Activated CD4-positive, alpha-beta memory T cell treated with anti-CD3 and anti-CD28 coated beads for 36 hours (primary cell): ENCODE results near the gene GPR18. TPM values are rescaled to one million over a fixed set of nuclear protein-coding genes. Genes with fewer than 3 reads are reported as not detected.

ENCODE experiments used
- CTCF ChIA-PET: fragments of 350-600 bp; sonication (Branson Sonifier 250); formaldehyde crosslinking; loops from one replicate; lab custom pipeline; 2021; ENCODE audit warnings: antibody characterized with exemption, inconsistent platforms; lab: Charles Lee
- POLR2A ChIA-PET: fragments of 350-600 bp; sonication (Branson Sonifier 250); formaldehyde crosslinking; loops from one replicate; lab custom pipeline; 2021; ENCODE audit warnings: antibody characterized with exemption; lab: Charles Lee
- DNase-seq: peaks from one replicate; pipeline ENCODE4 v3.0.0-alpha.2; 2020
- H3K27ac Mint-ChIP-seq: one replicate; pipeline ENCODE4 v1.8.0; 2021; ENCODE audit warnings: mixed read lengths
- H3K27me3 Mint-ChIP-seq: one replicate; pipeline ENCODE4 v1.8.0; 2021; ENCODE audit warnings: mixed read lengths
- H3K36me3 Mint-ChIP-seq: one replicate; pipeline ENCODE4 v1.8.0; 2021; ENCODE audit warnings: mixed read lengths
- H3K4me1 Mint-ChIP-seq: one replicate; pipeline ENCODE4 v1.8.0; 2021; ENCODE audit warnings: low read depth, mixed read lengths
- H3K4me3 Mint-ChIP-seq: one replicate; pipeline ENCODE4 v1.8.0; 2021; ENCODE audit warnings: mild to moderate bottlenecking, mixed read lengths
- H3K9me3 Mint-ChIP-seq: one replicate; pipeline ENCODE4 v1.8.0; 2021; ENCODE audit warnings: mixed read lengths
- intact Hi-C: fragments of 100-400 bp; cut with micrococcal nuclease; formaldehyde crosslinking; loops from one replicate; pipeline ENCODE4 v1.15.1; 2023
- total RNA-seq, 2 experiments: library from RNA; stranded (reverse); gene quantifications; one replicate each; pipeline ENCODE4 v1.2.3, GENCODE V29; 2021

Gene GPR18
- total RNA-seq, 2 experiments from 2014 or later: 2.4 to 2.8 TPM

DNA sequence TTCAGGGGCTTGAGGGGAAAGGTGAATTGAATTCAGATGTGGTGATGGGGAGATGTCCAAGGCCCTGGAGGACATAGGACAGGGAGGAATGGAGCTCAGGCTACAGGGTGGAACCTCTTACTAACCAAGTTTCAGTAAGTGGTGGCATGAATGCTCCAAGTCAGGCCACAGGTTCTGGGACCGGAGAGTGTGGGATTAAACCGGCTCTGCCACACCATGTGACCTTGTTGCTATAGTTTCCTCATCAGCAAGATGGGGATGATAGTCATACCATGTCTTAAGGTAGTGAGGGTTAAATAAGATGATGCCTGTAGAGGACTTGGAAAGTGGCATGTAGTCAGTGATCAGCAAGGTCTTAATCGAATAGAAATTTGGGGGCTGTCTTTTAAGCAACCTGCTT lies 32.7 kb upstream of the GPR18 start:
- peak; percentile 76 for DNase-seq
- H3K4me3 Mint-ChIP-seq: peak overlapping the region; percentile 20
- H3K9me3 Mint-ChIP-seq: no peaks in the 10 kb centered on the region
- POLR2A ChIA-PET: interaction anchor here (1.0 to 3.8 kb wide), 2 partner anchors 10 to 14 kb away, joined by 3 to 18 read pairs; no protein-coding TSS in a partner anchor
- intact Hi-C loops: no loop called here
- peaks cover 88% of the 10 kb centered on the region for H3K4me1 Mint-ChIP-seq
- CTCF ChIA-PET: interaction anchor here (1.2 kb wide), 1 partner anchor 21 kb away, joined by 3 read pairs; no protein-coding TSS in a partner anchor
- no peaks in the 10 kb centered on the region for H3K27me3 Mint-ChIP-seq
- H3K36me3 Mint-ChIP-seq: peaks cover 37% of the 10 kb centered on the region
- peak overlapping the region; percentile 87 for H3K27ac Mint-ChIP-seq

DNA sequence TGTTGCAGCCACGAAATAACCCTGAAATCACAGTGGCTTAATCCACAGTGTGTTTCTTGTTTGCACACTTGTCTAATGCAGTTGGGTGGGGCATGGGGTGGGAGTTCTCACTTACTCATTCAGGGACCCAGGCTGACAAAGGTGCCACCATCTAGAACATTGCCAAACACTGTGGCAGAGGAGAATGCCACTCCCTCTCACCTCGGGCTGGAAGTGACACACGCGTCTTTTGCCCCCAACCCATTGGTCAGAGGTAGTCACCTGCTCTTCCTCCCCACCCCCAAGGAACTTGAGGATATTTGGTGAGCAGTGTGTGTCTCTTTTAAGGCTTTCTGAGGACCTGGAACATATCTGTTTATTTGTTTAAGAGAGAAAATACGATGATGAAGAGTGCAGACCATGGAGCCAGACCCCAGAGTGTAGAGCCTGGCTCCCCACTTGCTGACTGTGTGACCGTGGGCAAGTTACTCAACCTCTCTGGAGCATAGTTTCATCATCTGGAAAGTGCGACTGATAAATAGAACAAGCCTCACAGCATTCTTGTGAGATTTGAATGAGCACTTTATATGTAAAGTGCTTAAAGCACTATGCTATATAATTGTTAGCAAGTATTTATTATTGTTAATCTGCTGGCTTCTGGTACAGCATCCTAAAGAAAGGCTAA lies 31.6 kb upstream of the GPR18 start:
- ChIA-PET POLR2A (interaction anchor here (1.8 to 3.8 kb wide), 2 partner anchors 10 to 15 kb away, joined by 4 to 18 read pairs; no protein-coding TSS in a partner anchor), CTCF (interaction anchor here (0.7 to 2.5 kb wide), 4 partner anchors 8 to 147 kb away, joined by 3 to 10 read pairs (median 6); no protein-coding TSS in a partner anchor)
- Mint-ChIP-seq H3K27ac (peak overlapping the region; percentile 87), H3K4me3 (peak overlapping the region; percentile 40), H3K27me3 (no peaks in the 10 kb centered on the region), H3K9me3 (no peaks in the 10 kb centered on the region), H3K36me3 (peaks cover 27% of the 10 kb centered on the region), H3K4me1 (peaks cover 87% of the 10 kb centered on the region)
- DNase-seq: peak; percentile 85
- intact Hi-C loops: loop anchor here (2.0 kb wide), 4 partner anchors 15 to 71 kb away; partner anchors contain the start of gene GPR183

DNA sequence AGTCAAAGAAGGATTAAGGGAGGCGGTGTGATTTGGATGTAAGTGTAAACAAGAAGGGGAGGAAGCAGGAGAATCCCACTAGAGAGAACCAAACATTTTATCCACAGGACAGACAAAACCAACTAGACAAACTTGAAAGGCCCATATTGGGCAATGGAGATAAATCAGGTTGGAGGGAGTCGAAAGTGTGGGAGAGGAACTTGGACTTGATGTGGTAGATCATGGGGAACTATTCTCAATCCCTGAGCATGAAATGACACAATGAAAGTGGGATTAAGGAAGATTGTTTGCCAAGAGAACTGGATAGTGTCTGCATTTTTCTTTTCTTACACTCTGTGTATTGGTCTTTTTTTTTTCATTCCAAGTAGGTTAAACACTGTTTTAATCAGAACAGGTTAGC lies 31.1 kb upstream of the GPR18 start:
- no peak for DNase-seq
- H3K27ac Mint-ChIP-seq: peak overlapping the region; percentile 87
- H3K36me3 Mint-ChIP-seq: peaks cover 26% of the 10 kb centered on the region
- H3K27me3 Mint-ChIP-seq: no peaks in the 10 kb centered on the region
- H3K9me3 Mint-ChIP-seq: no peaks in the 10 kb centered on the region
- CTCF ChIA-PET: interaction anchor here (0.7 to 2.5 kb wide), 6 partner anchors 9 to 147 kb away, joined by 3 to 13 read pairs (median 8); no protein-coding TSS in a partner anchor
- intact Hi-C loops: loop anchor here (2.0 kb wide), 4 partner anchors 14 to 70 kb away; partner anchors contain the start of gene GPR183
- peaks cover 91% of the 10 kb centered on the region for H3K4me1 Mint-ChIP-seq
- POLR2A ChIA-PET: interaction anchor here (1.1 to 3.8 kb wide), 6 partner anchors 9 to 64 kb away, joined by 3 to 18 read pairs (median 5); no protein-coding TSS in a partner anchor
- peak overlapping the region; percentile 27 for H3K4me3 Mint-ChIP-seq

- H3K9me3 Mint-ChIP-seq: no peaks in the 10 kb centered on the region
- ChIA-PET CTCF (interaction anchor here (0.8 to 2.5 kb wide), 7 partner anchors 10 to 148 kb away, joined by 3 to 13 read pairs (median 7); no protein-coding TSS in a partner anchor), POLR2A (interaction anchor here (1.0 to 3.8 kb wide), 12 partner anchors 8 to 88 kb away, joined by 3 to 18 read pairs (median 4); partner anchors contain the start of genes GPR183 and UBAC2)
- H3K36me3 Mint-ChIP-seq: peaks cover 15% of the 10 kb centered on the region
- intact Hi-C loops: loop anchor here (1.0 to 2.0 kb wide), 8 partner anchors 8 to 69 kb away; partner anchors contain the start of gene GPR183
- peak; percentile 87 for DNase-seq
- H3K4me1 Mint-ChIP-seq: peaks cover 85% of the 10 kb centered on the region
- no peaks in the 10 kb centered on the region for H3K27me3 Mint-ChIP-seq
- no peak overlapping the region for H3K4me3 Mint-ChIP-seq
- peak overlapping the region; percentile 80 for H3K27ac Mint-ChIP-seq
Observed at GRCh38 chr13:99288089-99288488, 29.9 kb upstream of the GPR18 start.

DNA sequence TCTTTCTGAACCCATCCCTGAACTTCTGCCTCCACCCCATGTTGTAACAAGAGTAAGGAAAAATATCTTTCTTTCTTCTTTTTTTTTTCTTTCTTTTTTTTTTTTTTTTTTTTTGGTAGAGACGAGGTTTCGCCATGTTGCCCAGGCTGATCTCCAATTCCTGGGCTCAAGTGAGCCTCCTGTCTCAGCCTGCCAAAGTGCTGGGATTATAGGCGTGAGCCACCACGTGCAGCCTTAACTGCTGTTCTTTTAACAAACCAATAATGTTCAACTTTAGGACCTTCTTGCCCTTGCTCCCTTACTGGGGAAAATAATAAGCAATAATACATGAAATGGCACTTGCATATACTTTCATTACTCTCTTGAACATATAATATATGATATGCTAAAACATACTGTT lies 29.4 kb upstream of the GPR18 start:
- no peaks in the 10 kb centered on the region for H3K27me3 Mint-ChIP-seq
- no peaks in the 10 kb centered on the region for H3K9me3 Mint-ChIP-seq
- peak overlapping the region; percentile 80 for H3K27ac Mint-ChIP-seq
- DNase-seq: no peak
- ChIA-PET POLR2A (interaction anchor here (1.0 to 3.8 kb wide), 8 partner anchors 7 to 87 kb away, joined by 3 to 18 read pairs (median 4); partner anchors contain the start of genes GPR183 and UBAC2), CTCF (interaction anchor here (1.0 to 2.5 kb wide), 5 partner anchors 11 to 149 kb away, joined by 3 to 13 read pairs (median 10); no protein-coding TSS in a partner anchor)
- H3K36me3 Mint-ChIP-seq: peaks cover 11% of the 10 kb centered on the region
- intact Hi-C loops: no loop called here
- H3K4me1 Mint-ChIP-seq: peaks cover 86% of the 10 kb centered on the region
- H3K4me3 Mint-ChIP-seq: peak overlapping the region; percentile 31

GRCh38 chr13:99285432-99286182 lies 27.4 kb upstream of the GPR18 start:
- Mint-ChIP-seq H3K9me3 (no peaks in the 10 kb centered on the region), H3K27ac (no peak overlapping the region), H3K27me3 (no peaks in the 10 kb centered on the region), H3K4me3 (no peak overlapping the region), H3K36me3 (peaks cover 9% of the 10 kb centered on the region), H3K4me1 (peaks cover 90% of the 10 kb centered on the region)
- no peak for DNase-seq
- ChIA-PET POLR2A (interaction anchor here (1.0 kb wide), 1 partner anchor 11 kb away, joined by 3 read pairs; no protein-coding TSS in a partner anchor), CTCF (interaction anchor here (0.7 to 5.4 kb wide), 7 partner anchors 9 to 151 kb away, joined by 3 to 37 read pairs (median 4); no protein-coding TSS in a partner anchor)
- intact Hi-C loops: no loop called here

- Mint-ChIP-seq H3K27me3 (no peaks in the 10 kb centered on the region), H3K9me3 (no peaks in the 10 kb centered on the region), H3K36me3 (peaks cover 12% of the 10 kb centered on the region), H3K4me3 (peak overlapping the region; percentile 4), H3K4me1 (peaks cover 90% of the 10 kb centered on the region), H3K27ac (peak overlapping the region; percentile 73)
- intact Hi-C loops: no loop called here
- CTCF ChIA-PET: interaction anchor here (0.7 to 5.4 kb wide), 8 partner anchors 12 to 1839 kb away, joined by 3 to 37 read pairs (median 3); no protein-coding TSS in a partner anchor
- no peak for DNase-seq
- POLR2A ChIA-PET: interaction anchor here (0.9 to 1.2 kb wide), 4 partner anchors 12 to 154 kb away, joined by 3 to 4 read pairs (median 4); partner anchors contain the start of gene UBAC2
Observed at GRCh38 chr13:99282264-99283231, 24.4 kb upstream of the GPR18 start.

GRCh38 chr13:99281811-99282263 lies 23.7 kb upstream of the GPR18 start:
- H3K4me1 Mint-ChIP-seq: peaks cover 87% of the 10 kb centered on the region
- H3K27me3 Mint-ChIP-seq: no peaks in the 10 kb centered on the region
- intact Hi-C loops: no loop called here
- H3K27ac Mint-ChIP-seq: peak overlapping the region; percentile 70
- POLR2A ChIA-PET: interaction anchor here (0.9 to 1.2 kb wide), 4 partner anchors 10 to 155 kb away, joined by 3 to 4 read pairs (median 4); no protein-coding TSS in a partner anchor
- H3K4me3 Mint-ChIP-seq: no peak overlapping the region
- DNase-seq: peak; percentile 77
- no peaks in the 10 kb centered on the region for H3K9me3 Mint-ChIP-seq
- peaks cover 8% of the 10 kb centered on the region for H3K36me3 Mint-ChIP-seq
- CTCF ChIA-PET: interaction anchor here (0.9 to 5.4 kb wide), 5 partner anchors 11 to 155 kb away, joined by 3 to 37 read pairs (median 5); no protein-coding TSS in a partner anchor

- H3K9me3 Mint-ChIP-seq: no peaks in the 10 kb centered on the region
- H3K27me3 Mint-ChIP-seq: no peaks in the 10 kb centered on the region
- intact Hi-C loops: no loop called here
- peaks cover 8% of the 10 kb centered on the region for H3K36me3 Mint-ChIP-seq
- no peak overlapping the region for H3K4me3 Mint-ChIP-seq
- ChIA-PET POLR2A (interaction anchor here (0.8 to 1.4 kb wide), 3 partner anchors 8 to 16 kb away, joined by 3 to 4 read pairs (median 4); no protein-coding TSS in a partner anchor), CTCF (interaction anchor here (0.8 to 1.8 kb wide), 7 partner anchors 10 to 156 kb away, joined by 3 to 12 read pairs (median 5); no protein-coding TSS in a partner anchor)
- H3K4me1 Mint-ChIP-seq: peaks cover 87% of the 10 kb centered on the region
- no peak for DNase-seq
- peak overlapping the region; percentile 20 for H3K27ac Mint-ChIP-seq
Observed at GRCh38 chr13:99280166-99280565, 22.0 kb upstream of the GPR18 start.

GRCh38 chr13:99279637-99280036 lies 21.5 kb upstream of the GPR18 start:
- peaks cover 13% of the 10 kb centered on the region for H3K36me3 Mint-ChIP-seq
- peaks cover 88% of the 10 kb centered on the region for H3K4me1 Mint-ChIP-seq
- H3K9me3 Mint-ChIP-seq: no peaks in the 10 kb centered on the region
- no peaks in the 10 kb centered on the region for H3K27me3 Mint-ChIP-seq
- intact Hi-C loops: loop anchor here (1.0 kb wide), 1 partner anchor 9 kb away; no protein-coding TSS in a partner anchor
- DNase-seq: no peak
- ChIA-PET CTCF (interaction anchor here (1.0 to 2.3 kb wide), 5 partner anchors 10 to 157 kb away, joined by 5 to 12 read pairs (median 6); no protein-coding TSS in a partner anchor), POLR2A (interaction anchor here (0.8 to 1.5 kb wide), 4 partner anchors 9 to 24 kb away, joined by 3 to 4 read pairs (median 4); no protein-coding TSS in a partner anchor)
- no peak overlapping the region for H3K4me3 Mint-ChIP-seq
- peak overlapping the region; percentile 20 for H3K27ac Mint-ChIP-seq
